ENCODE data around the gene GPR162. TPM values are rescaled to one million over a fixed set of nuclear protein-coding genes. Genes with fewer than 3 reads are reported as not detected.

Gene GPR162
- total RNA-seq, 1 experiment from 2014 or later: 6.1 TPM

- Histone ChIP-seq H3K23ac (ENCODE audit: insufficient read length, low read depth, low read length) (no peak overlapping the region), H2BK15ac (ENCODE audit: low read depth, low read length) (no peak overlapping the region), H2BK120ac (ENCODE audit: low read depth, low read length, poor library complexity, severe bottlenecking) (no peak overlapping the region), H3K4me2 (ENCODE audit: insufficient read depth, insufficient read length, low read length) (no peak overlapping the region), H2BK5ac (ENCODE audit: insufficient read length, low read length) (no peak overlapping the region), H3K56ac (ENCODE audit: insufficient read length, low read depth, low read length) (no peak overlapping the region), H2AFZ (ENCODE audit: low read length) (no peak overlapping the region), H2BK20ac (ENCODE audit: low read depth, low read length, poor library complexity, severe bottlenecking) (no peak overlapping the region), H4K8ac (replicated peaks; ENCODE audit: insufficient read length, low read depth, low read length) (no peak overlapping the region), H3T11ph (ENCODE audit: low read length) (no peak overlapping the region), H3K14ac (ENCODE audit: insufficient read depth, low read length) (no peak overlapping the region), H3K27me3 (ENCODE audit: insufficient read depth, low read length) (no peaks in the 10 kb centered on the region), H2AK5ac (ENCODE audit: insufficient read length, low read length) (no peak overlapping the region), H2BK12ac (ENCODE audit: insufficient read length, low read depth, low read length) (no peak overlapping the region), H3K27ac (ENCODE audit: insufficient read length, low read depth, low read length) (no peak overlapping the region), H3K18ac (ENCODE audit: insufficient read length, low read depth, low read length) (no peak overlapping the region), H3K9me3 (ENCODE audit: control insufficient read depth, low read depth, low read length) (no peaks in the 10 kb centered on the region), H3K79me2 (ENCODE audit: insufficient read depth, low read length) (peaks cover 2% of the 10 kb centered on the region; the same call in 1 of the 2 replicates), H4K20me1 (ENCODE audit: control insufficient read depth, insufficient read depth, insufficient read length) (peaks cover 2% of the 10 kb centered on the region), H3K4me1 (ENCODE audit: insufficient read depth, low read length) (peaks cover 3% of the 10 kb centered on the region; the same call in 1 of the 2 replicates), H4K91ac (ENCODE audit: insufficient read length, low read depth, low read length) (no peak overlapping the region), H3K9ac (ENCODE audit: extremely low read depth, insufficient read length, low read length) (no peak overlapping the region), H3K23me2 (ENCODE audit: insufficient read length, low read depth, low read length, poor library complexity, severe bottlenecking) (peaks cover 11% of the 10 kb centered on the region), H3K79me1 (ENCODE audit: insufficient read depth, low read depth, low read length, poor library complexity, severe bottlenecking) (no peaks in the 10 kb centered on the region), H3K4ac (ENCODE audit: low read depth, low read length) (no peak overlapping the region), H4K5ac (ENCODE audit: insufficient read length, low read depth, low read length) (no peak overlapping the region)
- DNase-seq: no peak
- Mint-ChIP-seq H3K36me3 (ENCODE audit: insufficient read depth in 1 of 3, low read depth in 3 of 3) (peaks cover 30 to 53% (median 50%) of the 10 kb centered on the region in 3 experiments), H3K9me3 (no peaks in the 10 kb centered on the region), H3K27ac (0 out of 7 replicates have a peak overlapping the region, but pooled peaks of 2 of the 3 experiments have one; percentile 52 to 68), H3K4me1 (peaks cover 16 to 36% of the 10 kb centered on the region in 2 experiments), H3K4me3 (peak overlapping the region in 1 of 2 experiments; percentile 37; a peak in 1 of 5 replicates), H3K27me3 (ENCODE audit: low read depth) (peaks cover 2% of the 10 kb centered on the region; the same call in 1 of the 2 replicates)
- WGBS (ENCODE audit: extremely low coverage, insufficient read length, low lambda C conversion rate): no CpG with 5 or more reads among the region's 6 CpGs
- TF ChIP-seq CTCF (conservative IDR thresholded peaks at IDR 0.05): no peak
Measured at GRCh38 chr12:6830999-6831398, 9.4 kb downstream of the GPR162 start.
